ENCODE data around the gene KCTD3.

KCTD3 gene

DNA sequence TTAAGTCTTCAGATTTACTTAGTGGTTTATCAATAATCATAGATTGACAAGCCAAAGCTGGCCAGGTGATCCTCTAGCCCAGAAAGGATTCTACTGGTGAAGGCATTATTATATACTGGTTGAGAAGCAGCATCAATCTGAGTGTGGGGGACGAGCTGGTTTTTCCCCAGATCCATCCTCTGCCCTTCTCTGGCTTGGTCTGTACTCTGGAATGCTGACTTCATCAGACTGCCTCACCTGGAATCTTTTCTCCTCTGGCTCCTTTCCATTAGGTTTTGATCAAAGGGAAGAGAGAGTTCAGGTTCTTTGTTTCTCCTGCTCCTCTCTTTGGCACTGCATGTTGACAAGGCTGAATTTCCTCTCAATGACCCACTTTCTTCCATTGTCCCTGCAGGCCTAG, 93.9 kb downstream of the KCTD3 start:
- no peak for DNase-seq

- DNase-seq: no peak
Measured at GRCh38 chr1:215665215-215665614, 98.1 kb downstream of the KCTD3 start.

DNA sequence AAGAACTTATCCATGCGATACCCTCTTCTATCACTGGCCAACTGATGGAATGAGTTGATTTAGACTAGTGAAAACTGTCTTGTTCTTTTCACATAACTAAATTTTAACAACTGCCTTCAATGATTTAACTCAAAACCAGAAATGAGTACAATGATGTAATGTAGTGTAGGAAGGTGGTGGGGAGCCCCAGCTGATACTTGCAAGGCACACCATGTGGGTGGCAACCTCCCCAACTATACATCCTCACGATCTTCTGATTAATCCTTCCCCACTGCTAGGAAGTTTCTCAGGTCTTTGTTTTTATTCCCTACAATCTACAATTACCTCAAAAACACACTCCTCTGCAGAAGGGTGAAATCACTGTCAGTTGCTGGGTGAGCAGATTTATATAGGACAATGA, 100.7 kb downstream of the KCTD3 start:
- DNase-seq: no peak

DNA sequence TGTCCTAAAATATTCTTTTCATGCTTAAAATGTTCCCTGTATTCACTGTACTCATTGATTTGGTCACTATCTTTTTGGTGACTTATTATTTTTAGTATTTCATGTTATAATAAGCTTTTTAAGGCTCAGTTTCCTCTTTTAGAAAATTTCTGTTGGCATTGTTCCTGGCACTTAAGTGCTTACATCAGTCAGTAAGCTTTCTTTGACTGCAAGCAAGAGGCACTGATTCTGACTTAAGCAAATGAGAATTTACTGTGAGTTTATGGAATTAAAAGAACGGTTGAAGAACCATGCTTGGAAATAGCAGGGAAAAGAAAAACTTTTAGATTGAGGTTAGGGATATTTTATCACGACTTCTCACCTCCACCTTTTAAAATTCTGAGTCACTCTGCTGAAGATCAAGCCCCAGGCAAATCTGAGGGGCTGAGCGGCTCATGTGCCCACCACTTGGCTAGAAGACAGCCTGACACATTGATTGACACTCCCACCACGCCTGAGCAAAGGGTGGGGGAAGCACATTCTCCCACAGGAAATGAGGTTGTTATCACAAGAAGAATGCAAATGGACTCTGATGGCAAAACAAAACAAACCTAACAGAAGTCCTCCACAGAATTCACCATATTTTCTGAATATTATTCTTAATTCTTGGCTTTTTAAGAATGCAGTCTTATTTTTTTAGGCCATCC, 102.8 kb downstream of the KCTD3 start:
- DNase-seq: peak; percentile 66

Data from islet precursor cell (in vitro differentiated cells).